ENCODE measurements around the gene ADAMTS20.

ADAMTS20 gene

DNA sequence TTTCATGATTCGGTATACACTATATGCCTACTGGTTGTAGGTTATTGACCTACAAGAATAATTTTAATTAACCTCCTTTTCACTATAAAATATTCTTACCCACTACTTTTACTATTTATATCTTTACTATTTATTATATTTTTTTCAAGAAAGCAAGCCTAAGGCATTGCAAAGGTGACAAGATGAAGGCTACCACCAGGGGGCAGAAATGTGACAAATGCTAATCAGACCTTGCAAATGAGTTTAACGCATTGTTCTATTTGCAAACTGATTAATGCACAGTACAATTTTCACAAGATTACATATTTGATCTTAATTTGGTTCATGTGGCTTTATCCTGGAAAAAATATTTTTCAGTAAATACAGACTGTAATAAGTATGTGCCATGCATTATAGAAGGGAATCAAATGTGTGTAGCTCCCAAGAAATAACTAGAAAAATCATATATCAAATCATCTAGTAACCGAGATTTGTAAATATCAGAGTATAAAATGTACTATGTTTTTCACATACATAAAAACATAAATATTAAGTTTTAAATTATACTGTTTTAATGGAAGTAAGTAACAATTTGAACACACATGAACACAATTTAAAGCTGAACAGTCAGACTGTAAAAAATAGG lies 107.0 kb downstream of the ADAMTS20 start:
- Histone ChIP-seq H3K27ac (no peak overlapping the region), H4K20me1 (no peaks in the 10 kb centered on the region), H3K4me2 (no peak overlapping the region), H3K27me3 (no peaks in the 10 kb centered on the region), H3K36me3 (no peaks in the 10 kb centered on the region), H3K9ac (no peak overlapping the region), H3K9me3 (replicated peaks in 1 of 11) (no peaks in the 10 kb centered on the region), H3K4me1 (no peaks in the 10 kb centered on the region), H3K4me3 (no peak overlapping the region)
- TF ChIP-seq Cebpa-rat (IDR thresholded peaks at IDR 0.05), result no peak

DNA sequence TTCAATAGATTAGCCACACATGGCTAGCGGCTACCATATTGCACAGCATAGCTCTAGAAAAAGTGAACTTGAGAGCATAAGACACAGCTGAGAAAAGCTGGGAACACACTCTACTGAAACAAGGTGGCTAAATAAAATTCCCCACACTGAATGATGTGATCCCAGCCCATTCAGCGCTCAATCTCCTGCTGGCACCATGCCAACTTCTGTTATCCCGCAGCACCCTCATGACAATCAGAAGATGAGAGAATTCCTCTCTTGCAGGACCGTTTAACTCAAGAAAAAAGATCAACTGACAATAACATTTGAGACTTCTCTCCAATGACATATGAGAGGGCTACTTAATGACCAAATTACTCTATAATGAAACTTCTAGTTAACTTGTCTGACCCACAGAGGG lies 115.4 kb downstream of the ADAMTS20 start:
- Histone ChIP-seq H3K9ac (no peak overlapping the region), H3K9me3 (replicated peaks in 1 of 11) (no peaks in the 10 kb centered on the region), H3K4me3 (no peak overlapping the region), H3K27ac (no peak overlapping the region), H3K27me3 (no peaks in the 10 kb centered on the region), H4K20me1 (no peaks in the 10 kb centered on the region), H3K4me1 (peaks cover 0 to 4% (median 0%) of the 10 kb centered on the region in 10 experiments; a peak in 1 of 20 replicates), H3K4me2 (no peak overlapping the region), H3K36me3 (no peaks in the 10 kb centered on the region)
- TF ChIP-seq Cebpa-rat (IDR thresholded peaks at IDR 0.05), result no peak

DNA sequence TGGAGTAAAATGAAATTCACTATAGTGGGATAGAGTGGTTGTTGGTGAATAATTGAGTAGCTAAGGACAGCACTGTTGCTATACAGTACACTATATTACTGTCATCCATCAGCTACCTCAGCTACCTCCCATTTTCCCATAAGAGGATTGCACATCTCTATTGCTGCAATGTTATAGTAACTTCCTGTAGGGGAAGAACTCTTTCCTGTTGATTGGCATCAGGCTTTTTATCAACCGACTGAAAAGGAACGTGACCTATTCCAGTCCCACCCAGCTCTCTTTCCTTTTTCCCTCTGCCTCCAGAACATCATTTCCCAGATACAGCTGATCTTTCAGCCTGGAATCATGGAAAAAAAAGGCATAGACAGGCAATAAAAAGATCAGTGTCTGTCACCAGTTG lies 117.4 kb downstream of the ADAMTS20 start:
- no peaks in the 10 kb centered on the region for H3K27me3 ChIP-seq
- H3K4me2 ChIP-seq, result peak overlapping the region in 1 of 11 experiments; percentile 16; a peak in 2 of 22 replicates
- no peak overlapping the region for H3K9ac ChIP-seq
- H3K36me3 ChIP-seq, result no peaks in the 10 kb centered on the region
- H3K27ac ChIP-seq, result no peak overlapping the region
- H3K4me1 ChIP-seq, result peaks cover 0 to 4% (median 0%) of the 10 kb centered on the region in 10 experiments; a peak in 1 of 20 replicates
- no peaks in the 10 kb centered on the region for H3K9me3 ChIP-seq (replicated peaks in 1 of 11)
- no peak overlapping the region for H3K4me3 ChIP-seq
- no peak for TF ChIP-seq Cebpa-rat (IDR thresholded peaks at IDR 0.05)
- no peaks in the 10 kb centered on the region for H4K20me1 ChIP-seq

GRCh38 chr12:43428088-43428600 lies 123.9 kb downstream of the ADAMTS20 start:
- no peak for TF ChIP-seq Cebpa-rat (IDR thresholded peaks at IDR 0.05)
- H3K4me1 ChIP-seq, result no peaks in the 10 kb centered on the region

DNA sequence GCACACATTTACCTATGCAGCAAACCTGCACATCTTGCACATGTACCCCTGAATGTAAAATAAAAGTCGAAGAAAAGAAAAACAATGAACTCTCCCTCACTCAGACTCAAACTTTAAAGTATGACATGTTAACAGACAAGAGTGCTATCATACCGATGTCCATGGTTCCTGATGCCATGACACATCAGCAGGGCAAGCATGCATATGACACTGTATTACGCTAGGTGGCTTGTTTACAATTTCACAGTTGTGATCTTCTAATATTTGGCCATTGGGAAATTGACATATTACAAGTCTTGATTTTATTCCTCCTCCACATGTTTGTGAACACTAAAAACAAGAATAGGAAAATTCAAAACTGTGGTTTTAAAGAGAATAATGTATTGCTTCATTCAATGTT lies 126.6 kb downstream of the ADAMTS20 start:
- Histone ChIP-seq H3K27ac (no peak overlapping the region), H3K4me1 (no peaks in the 10 kb centered on the region), H3K4me2 (no peak overlapping the region), H3K36me3 (no peaks in the 10 kb centered on the region), H3K4me3 (no peak overlapping the region), H3K27me3 (no peaks in the 10 kb centered on the region), H4K20me1 (no peaks in the 10 kb centered on the region), H3K9ac (no peak overlapping the region), H3K9me3 (replicated peaks in 1 of 11) (no peaks in the 10 kb centered on the region)
- TF ChIP-seq Cebpa-rat (IDR thresholded peaks at IDR 0.05), result no peak

More at GRCh38 chr12:43428088-43428600, 123.9 kb downstream of the ADAMTS20 start:
- H3K27me3 ChIP-seq, result no peaks in the 10 kb centered on the region
- no peak overlapping the region for H3K9ac ChIP-seq
- H3K36me3 ChIP-seq, result no peaks in the 10 kb centered on the region
- no peaks in the 10 kb centered on the region for H3K9me3 ChIP-seq (replicated peaks in 1 of 11)
- no peak overlapping the region for H3K4me3 ChIP-seq
- H3K27ac ChIP-seq, result no peak overlapping the region
- H4K20me1 ChIP-seq, result no peaks in the 10 kb centered on the region
- no peak overlapping the region for H3K4me2 ChIP-seq

DNA sequence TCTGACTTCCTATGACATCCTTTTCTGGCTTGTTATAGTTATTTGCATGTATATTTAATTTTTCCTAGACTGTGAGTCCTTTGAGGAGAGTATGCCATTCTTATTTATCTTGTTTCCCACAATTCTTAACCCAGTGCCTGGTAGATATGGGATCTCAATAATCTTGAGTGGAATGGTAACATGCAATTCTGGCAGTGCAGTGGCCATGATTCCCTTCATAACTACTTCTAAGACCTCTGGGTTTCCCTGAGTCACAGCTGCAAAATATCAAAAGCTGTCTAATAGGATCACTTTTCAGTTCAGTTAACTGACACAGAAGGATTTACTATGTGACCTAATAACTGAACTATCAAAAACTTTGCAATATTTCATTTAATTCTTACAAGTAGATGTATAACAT lies 135.0 kb downstream of the ADAMTS20 start:
- Histone ChIP-seq H4K20me1 (no peaks in the 10 kb centered on the region), H3K36me3 (no peaks in the 10 kb centered on the region), H3K4me3 (no peak overlapping the region), H3K4me1 (no peaks in the 10 kb centered on the region), H3K4me2 (no peak overlapping the region), H3K9ac (no peak overlapping the region), H3K27me3 (no peaks in the 10 kb centered on the region), H3K9me3 (replicated peaks in 1 of 11) (no peaks in the 10 kb centered on the region), H3K27ac (no peak overlapping the region)
- no peak for TF ChIP-seq Cebpa-rat (IDR thresholded peaks at IDR 0.05)

DNA sequence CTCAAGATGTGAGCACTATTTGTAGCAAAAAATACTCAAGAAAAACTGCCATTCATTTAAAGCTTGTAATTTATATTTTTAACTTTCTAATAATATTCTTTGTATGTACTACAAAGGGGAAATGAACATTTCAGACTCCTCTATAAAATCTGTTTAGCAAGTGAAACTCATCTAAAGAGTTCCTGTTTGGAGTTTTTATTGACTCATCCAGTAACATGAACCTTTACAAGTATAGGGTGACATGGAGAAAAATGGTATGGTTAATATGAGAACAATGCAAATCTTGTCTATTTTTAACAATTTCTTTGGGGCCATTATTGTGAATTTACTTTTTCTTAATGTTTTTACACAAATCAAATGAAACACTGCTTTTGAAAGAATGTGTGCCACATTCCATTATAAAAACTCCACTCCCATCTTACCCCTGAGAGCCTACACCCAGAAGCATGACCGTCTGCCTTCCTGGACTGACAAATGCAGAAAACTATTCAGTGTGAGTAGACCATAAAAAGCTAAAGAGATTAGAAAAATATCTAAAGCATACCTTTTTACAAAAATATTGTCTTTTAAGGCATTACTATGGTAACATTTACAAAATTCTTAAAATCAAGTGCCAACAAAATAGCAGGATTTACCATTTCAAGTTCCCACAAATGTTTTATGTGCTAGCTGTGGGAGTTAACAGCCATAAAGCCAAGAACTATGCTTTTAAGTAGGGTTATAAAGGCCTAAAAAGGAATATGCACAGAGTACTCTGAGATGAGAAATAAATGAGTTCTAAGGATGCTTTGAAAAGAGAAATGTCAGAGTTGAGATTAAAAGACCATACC lies 144.0 kb downstream of the ADAMTS20 start:
- Histone ChIP-seq H3K4me3 (no peak overlapping the region), H3K4me1 (peaks cover 0 to 13% (median 0%) of the 10 kb centered on the region in 10 experiments; a peak in 4 of 20 replicates), H3K9me3 (replicated peaks in 1 of 11) (no peaks in the 10 kb centered on the region), H3K27ac (peak overlapping the region in 2 of 11 experiments; percentile 38 to 49; a peak in 3 of 22 replicates), H4K20me1 (no peaks in the 10 kb centered on the region), H3K36me3 (no peaks in the 10 kb centered on the region), H3K9ac (no peak overlapping the region), H3K4me2 (peak overlapping the region in 2 of 11 experiments; percentile 8 to 45; a peak in 3 of 22 replicates), H3K27me3 (no peaks in the 10 kb centered on the region)
- no peak for TF ChIP-seq Cebpa-rat (IDR thresholded peaks at IDR 0.05)

GRCh38 chr12:43406801-43407200 lies 145.2 kb downstream of the ADAMTS20 start:
- no peaks in the 10 kb centered on the region for H3K36me3 ChIP-seq
- no peak overlapping the region for H3K4me2 ChIP-seq
- H4K20me1 ChIP-seq, result no peaks in the 10 kb centered on the region
- H3K9me3 ChIP-seq (replicated peaks in 1 of 11), result no peaks in the 10 kb centered on the region
- no peak overlapping the region for H3K9ac ChIP-seq
- H3K4me1 ChIP-seq, result peaks cover 0 to 13% (median 0%) of the 10 kb centered on the region in 10 experiments; a peak in 4 of 20 replicates
- TF ChIP-seq Cebpa-rat (IDR thresholded peaks at IDR 0.05), result no peak
- H3K27ac ChIP-seq, result no peak overlapping the region
- H3K27me3 ChIP-seq, result no peaks in the 10 kb centered on the region
- no peak overlapping the region for H3K4me3 ChIP-seq

GRCh38 chr12:43402436-43402835 lies 149.6 kb downstream of the ADAMTS20 start:
- Histone ChIP-seq H4K20me1 (no peaks in the 10 kb centered on the region), H3K27ac (no peak overlapping the region), H3K9me3 (replicated peaks in 1 of 11) (no peaks in the 10 kb centered on the region), H3K4me2 (no peak overlapping the region), H3K4me3 (no peak overlapping the region), H3K9ac (no peak overlapping the region), H3K4me1 (peaks cover 0 to under 1% (median 0%) of the 10 kb centered on the region in 10 experiments; a peak in 1 of 20 replicates), H3K36me3 (no peaks in the 10 kb centered on the region), H3K27me3 (no peaks in the 10 kb centered on the region)
- no peak for TF ChIP-seq Cebpa-rat (IDR thresholded peaks at IDR 0.05)

All from BLaER1 treated with 17β-estradiol and CSF1 and Interleukin-3, amounts not matched to agents 10 nM and 100 nM (cell line).